ENCODE results near the gene GSTO2.

The GSTO2 gene

DNA sequence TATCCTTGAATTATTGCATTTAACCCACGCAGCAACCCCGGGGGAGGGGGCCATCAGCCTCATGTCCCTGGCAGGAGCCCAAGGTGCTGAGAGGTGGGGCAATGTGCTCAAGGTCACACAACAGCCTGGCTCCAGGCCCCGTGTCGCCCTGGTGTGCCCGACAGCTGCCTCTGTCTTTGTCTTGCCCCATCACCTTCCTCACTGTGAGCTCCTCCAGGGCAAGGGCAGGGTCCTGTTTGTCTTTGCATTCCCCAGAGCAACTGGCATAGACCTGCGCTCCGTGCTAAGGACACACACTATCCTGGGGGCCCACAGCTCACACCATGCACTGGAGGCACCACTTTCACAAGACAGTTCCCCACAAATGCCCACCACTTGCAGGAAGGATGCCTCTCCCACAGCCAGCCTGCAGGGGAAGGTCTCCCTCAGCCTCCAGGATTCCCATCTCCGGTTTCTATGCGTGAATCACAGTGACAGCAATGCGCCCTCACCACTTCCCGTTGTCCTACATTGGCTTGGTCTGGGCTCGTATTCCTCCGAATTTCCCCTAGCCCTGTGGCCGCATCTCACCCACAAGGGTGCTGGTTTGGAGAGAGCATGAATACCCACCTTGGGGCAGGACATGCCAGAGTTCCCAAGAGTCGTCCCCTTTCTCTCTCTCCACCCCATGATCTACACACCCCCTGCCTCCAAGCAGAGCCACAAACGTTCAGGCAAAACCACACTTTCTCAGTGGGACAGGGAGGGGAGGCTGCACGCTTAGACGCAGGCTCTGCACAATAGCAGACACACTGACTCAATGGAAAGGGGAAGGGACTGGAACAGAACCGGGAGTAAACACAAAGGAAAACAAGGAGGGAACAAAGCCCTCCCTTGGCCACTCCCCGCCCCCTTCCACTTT lies 59.0 kb downstream of the GSTO2 start:
- DNase-seq, result no peak

DNA sequence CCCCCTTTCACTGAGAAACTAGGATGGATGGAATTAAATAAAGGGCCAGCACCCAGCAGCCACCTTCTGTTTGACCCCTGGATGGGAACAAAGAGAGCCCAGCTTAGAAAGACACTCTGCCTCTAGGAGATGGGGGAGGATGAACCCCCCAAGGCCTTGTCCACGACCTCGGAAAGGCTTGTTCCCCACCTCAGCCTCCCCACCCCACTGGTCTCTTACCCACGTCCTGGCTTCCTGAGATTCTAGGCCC lies 59.6 kb downstream of the GSTO2 start:
- no peak for DNase-seq

GRCh38 chr10:104328896-104329710 lies 60.1 kb downstream of the GSTO2 start:
- DNase-seq, result no peak

GRCh38 chr10:104329735-104330134 lies 60.8 kb downstream of the GSTO2 start:
- DNase-seq, result no peak

- no peak for DNase-seq
Observed at GRCh38 chr10:104330168-104331110, 61.5 kb downstream of the GSTO2 start.

- DNase-seq, result no peak
Observed at GRCh38 chr10:104331208-104331838, 62.3 kb downstream of the GSTO2 start.

DNA sequence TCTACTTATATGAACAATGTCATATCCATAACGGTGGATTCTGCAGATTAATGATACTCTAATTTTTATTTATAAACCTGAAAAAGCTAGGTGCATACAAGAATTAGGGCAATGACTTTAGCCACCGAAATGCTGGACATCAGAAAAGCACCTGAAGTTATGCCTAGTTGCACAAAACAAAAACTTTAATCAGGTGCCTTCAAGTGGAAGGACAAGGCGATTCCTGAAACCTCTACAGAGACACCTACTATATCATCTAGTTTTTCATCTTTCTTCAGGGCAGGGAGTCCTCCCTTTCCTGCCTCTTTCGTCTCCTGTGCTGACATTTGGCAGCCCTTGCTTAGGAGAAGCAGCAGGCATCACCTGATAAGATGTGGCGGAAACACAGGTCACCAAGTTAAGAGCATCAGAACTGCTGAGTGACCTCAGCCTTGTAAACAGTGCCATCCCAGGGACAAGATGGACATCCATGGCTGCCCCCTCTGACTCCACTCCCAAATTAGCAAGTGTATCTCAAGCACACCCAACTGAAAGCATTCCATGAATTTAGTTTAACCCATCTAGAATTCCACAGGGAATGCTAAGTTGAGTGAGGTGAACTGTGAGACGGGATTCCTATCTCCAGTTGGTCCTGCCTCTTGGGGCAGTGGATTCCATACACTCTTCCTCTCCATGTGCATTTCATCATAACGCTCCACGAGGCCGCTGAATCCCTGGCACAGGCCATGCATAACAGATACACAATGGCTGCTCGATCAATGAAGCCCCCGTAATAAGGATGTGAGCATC lies 63.5 kb downstream of the GSTO2 start:
- no peak for DNase-seq

- DNase-seq, result no peak
Observed at GRCh38 chr10:104333032-104333727, 64.2 kb downstream of the GSTO2 start.

DNA sequence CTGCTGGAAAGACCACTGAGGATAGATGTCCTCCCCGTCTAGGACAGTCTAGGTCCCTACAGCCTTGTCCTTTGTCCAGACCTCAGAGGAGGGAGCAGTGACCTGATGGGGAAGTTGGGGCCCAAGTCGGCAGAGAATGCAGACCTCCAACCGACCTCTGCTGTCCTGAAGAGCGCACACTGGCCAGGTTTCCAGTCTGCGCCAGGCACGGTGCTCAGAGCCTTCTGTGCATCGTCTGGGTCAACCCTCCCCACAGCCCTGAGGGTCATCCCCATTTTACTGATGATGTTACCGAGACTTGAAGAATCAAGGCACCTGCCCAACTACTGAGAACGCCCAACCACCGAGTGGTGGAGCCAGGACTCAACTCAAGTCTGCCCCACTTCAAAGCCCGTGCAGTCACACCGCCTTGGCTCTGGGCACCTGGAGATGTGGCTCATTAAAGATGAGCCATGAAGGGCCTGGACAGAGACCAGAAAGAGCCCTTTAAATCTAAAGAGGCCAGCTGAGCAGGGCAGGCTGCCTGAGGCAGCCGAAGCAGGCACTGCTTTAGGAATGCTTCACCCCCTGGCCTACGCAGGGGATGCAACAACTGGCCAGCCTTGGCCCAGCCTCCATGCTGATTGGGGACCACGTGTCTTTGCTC lies 64.9 kb downstream of the GSTO2 start:
- no peak for DNase-seq

DNA sequence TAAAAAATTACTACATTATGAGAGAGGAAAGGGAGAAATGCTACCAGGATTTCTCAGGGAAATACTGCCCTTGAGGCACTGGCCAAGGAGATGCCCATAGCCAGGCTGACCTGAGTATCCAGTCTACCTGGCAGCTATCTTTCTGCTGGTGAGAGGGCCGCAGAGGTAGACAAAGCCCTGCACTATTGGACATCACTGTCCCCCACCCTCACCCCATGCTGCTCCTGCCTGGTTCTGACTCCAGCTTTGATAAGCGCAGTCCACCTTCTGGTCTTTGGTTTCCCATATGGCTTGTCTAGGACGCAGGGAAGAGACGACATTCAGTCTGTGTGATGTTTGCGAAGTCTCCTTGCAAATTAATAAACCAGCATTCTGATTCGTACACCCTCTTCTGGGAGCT lies 65.6 kb downstream of the GSTO2 start:
- DNase-seq, result no peak

DNA sequence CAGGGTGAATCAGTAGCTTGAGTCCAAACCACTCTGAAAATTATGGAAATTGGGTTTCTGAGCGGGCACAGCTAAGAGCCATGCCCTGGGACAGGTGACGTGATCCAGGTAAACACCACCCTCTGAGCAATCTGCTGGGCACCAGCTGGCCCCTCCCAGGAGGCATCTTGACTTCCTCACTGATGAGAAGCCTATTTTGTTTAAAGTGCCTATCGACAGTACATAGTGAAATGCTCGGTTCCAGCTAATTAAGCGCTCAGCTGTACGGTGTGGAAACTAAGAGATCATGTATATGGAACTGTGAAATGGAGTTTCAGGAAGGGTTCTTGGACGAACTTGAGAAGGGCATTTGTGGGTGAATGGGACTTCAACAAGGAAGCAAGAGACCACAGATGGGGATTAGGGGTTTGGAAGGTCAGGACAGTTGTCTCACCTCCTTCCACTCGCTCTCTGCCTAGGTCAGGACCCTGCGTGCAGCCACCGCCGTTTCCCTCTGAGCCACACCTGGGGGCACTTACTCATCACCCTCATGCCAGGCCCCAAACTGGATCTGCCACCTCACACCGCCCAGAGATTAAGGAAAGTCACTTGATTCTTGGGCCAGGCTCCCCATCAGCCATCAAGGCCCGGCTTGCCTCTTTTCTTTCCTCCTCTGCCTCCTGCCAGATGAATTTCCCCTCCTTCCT lies 66.1 kb downstream of the GSTO2 start:
- DNase-seq, result no peak

DNA sequence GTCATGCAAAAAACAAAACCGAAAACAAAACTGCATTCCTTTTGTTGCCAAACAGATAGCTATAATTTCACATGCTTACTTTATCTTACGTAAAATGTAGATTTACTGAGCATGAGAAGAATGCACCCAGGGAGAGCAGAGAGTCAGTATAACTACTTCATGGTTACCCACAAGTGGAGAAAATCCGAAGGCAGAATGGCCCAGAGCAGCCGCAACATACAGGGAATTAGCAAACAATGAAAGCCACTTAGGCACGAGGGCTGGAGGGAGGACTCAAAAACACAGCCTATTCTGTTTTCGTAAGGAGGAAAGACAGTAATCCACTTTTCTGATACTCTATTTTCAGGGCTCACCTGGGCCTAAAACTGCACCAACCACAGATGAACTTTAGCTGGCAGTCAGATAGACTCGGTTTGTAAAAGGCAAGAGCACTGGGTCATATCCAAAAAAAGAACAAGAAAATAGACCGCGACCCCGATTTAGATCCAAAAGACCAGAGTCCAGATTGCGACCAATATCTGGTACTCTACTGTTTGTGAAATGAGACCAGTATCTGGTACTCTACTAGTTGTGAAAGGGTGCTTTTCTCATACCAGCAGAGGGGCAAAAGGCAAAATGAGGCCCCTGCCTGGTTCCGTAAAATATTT lies 68.0 kb downstream of the GSTO2 start:
- no peak for DNase-seq

GRCh38 chr10:104337521-104337984 lies 68.6 kb downstream of the GSTO2 start:
- DNase-seq, result no peak

DNA sequence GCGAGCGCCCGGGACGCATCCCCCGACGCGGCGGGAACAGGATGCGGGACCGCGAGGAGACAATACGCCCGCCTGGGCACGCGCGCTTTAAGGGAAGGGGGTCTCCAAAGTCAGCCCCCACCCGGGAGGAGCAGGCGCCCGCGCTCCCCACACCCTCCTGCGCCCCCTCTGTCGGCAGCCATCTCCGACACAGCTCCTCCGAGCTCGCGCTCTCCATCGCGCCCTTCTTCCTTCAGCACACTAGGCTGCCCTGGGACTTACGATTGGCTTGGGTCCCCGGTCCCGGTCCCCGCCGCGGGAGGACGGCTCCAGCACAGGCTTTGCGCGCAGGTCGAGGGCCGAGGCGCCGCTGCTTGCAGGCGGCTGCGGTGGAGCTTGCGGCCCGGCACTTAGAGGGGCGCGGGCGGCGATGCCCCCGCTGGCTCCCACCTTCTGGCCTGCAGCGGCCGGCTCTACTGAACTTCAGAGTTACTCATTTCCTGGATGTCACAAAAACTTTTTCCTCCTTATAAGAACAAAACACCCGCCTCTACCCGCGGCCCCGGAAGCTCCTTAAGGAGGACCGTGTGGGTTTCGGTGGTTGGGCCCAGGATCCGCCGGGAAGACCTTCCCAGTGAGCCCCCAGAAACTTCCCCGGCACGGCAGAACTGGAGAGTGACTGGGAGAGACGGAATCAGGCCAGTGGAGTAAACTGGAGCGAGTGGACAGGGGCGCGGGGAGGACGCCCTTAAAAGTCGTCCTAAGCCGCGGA lies 69.2 kb downstream of the GSTO2 start, which contains the start of gene ITPRIP:
TSS of gene ITPRIP (minus strand) at position 481 of the 751 bp plus-strand sequence. CDS start 22,414 bp downstream, outside the sequence.
- no peak for DNase-seq

DNA sequence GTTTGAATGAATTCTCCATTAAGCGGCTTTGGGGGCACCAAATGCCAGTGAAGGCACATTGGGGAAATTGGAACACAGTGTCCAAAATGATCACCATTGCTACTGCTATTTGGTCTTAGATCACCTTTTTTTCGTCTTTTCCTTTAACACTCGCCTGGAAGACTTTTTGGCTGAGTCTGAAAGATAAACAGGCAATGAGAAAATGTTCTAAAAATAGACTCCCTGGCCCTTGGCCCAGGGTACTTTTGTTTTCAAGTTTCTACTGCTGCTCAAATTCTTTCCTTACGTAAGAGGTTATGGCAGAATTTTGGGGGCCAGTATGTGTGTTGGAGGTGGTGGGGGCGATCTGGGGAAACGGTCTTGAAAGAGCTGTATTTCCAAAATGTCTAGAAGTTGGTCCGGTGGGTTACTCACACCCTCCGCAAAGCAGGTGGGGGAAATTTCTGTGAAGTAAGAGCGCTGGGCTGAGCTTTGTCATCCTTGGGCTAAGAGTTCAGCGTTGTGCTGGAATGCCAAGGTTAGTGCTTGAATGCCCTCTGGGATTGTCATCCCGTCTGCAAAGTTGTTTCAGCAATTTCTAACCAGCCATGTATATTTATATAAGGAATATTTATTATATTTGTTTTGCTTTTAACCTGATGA lies 70.6 kb downstream of the GSTO2 start:
- no peak for DNase-seq

DNA sequence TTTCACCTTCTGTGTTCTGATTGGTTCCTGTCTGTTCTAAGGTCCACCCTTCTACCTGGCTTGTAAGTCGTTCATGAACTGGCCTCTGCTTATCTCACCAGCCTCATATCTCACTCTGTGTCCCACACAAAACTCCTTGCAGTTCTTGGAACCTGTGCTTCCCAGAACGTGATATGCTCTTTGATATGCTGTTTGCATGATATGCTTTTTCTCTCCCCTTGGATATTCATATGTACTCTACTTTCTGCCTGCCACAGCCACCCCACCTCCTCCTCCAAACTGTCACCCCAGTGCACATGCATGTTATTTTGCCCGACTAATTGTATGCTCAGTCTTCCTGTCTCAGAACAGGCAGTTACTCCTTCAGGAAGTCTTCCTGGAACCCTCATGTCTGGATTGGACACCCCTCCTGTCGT lies 71.1 kb downstream of the GSTO2 start:
- DNase-seq, result no peak

DNA sequence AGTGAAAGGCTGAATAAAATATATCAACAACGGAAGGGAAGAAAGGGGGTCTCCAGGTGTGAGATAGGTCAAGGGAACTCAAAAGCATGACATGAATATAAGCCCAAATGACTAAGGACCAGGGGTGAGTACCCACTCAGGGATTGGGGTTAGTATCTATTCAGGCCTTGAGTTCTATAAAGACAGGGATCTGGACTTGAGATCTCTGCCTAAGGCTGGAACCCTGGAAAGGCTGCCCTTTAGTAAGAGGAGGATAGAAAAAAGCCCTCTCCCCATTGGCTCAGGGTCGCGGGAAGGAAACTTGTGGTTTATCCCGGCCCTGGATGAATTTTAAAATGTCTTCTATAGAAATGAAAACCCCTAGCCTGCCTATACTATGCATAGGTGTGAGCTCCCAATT lies 71.7 kb downstream of the GSTO2 start:
- DNase-seq, result no peak

GRCh38 chr10:104342941-104343411 lies 74.0 kb downstream of the GSTO2 start:
- DNase-seq, result no peak
